Measurements from ENCODE around the gene MORC1.

Gene MORC1

DNA sequence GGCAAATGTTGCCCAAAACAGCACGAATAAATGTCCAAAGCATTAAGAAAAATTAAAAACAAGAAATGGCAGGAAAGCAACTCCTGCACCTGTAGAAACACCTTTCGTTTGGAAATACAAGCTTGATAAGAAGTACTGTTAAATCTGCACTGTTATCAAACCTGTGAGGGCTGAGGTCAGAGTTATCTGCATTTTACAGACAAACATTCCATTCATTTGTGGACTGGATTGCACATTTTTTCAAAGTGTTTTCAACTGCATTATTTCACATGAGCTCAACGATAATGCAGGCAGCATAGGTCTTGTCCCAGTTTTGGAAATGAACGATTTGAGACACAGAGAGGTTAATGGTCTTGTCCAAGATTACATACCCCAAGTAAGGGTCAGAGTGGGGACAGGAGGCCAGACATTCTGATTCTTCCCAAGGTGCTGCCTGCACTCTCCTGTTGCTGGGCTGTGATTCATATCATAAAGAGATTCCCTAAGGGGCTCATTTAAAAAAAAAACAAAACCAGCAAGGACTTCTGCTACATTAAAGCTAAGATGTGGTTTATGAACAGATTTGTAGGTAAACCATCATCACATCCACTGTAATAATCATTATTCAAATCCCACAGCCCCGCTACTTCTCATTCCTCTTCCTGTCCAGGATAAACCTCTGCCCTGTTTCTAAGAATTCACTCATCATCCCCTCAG, 177.2 kb downstream of the MORC1 start:
- TF ChIP-seq, protein P1, sequence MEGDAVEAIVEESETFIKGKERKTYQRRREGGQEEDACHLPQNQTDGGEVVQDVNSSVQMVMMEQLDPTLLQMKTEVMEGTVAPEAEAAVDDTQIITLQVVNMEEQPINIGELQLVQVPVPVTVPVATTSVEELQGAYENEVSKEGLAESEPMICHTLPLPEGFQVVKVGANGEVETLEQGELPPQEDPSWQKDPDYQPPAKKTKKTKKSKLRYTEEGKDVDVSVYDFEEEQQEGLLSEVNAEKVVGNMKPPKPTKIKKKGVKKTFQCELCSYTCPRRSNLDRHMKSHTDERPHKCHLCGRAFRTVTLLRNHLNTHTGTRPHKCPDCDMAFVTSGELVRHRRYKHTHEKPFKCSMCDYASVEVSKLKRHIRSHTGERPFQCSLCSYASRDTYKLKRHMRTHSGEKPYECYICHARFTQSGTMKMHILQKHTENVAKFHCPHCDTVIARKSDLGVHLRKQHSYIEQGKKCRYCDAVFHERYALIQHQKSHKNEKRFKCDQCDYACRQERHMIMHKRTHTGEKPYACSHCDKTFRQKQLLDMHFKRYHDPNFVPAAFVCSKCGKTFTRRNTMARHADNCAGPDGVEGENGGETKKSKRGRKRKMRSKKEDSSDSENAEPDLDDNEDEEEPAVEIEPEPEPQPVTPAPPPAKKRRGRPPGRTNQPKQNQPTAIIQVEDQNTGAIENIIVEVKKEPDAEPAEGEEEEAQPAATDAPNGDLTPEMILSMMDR (IDR thresholded peaks at IDR 0.05; ENCODE audit: extremely low read depth, insufficient read depth, missing control alignments): no peak
- in situ Hi-C loops (cut with MboI; ENCODE audit: low pct_unique_long_range_greater_than_20kb, low sequenced_read_pairs, unreplicated experiment): no loop called here
- no peak for DNase-seq (ENCODE audit: low spot score)

DNA sequence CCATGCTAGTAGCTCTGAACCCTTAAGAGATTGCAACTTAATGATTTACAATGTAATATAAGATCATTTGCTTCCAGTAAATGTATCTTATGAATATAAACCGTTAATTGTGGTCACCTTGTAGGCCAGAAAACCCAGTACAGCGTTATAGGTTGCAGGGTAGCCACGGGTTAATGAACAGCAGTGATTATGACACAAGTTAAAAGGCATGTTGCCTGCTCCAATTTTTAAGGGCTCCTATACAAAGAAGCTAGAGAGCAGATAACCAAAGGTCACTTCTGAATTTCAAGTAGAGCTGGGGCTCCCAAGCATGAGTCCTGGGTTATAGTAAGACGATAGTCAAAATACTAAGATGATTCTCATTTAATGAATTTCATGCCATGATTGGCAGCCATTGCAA, 177.8 kb downstream of the MORC1 start:
- TF ChIP-seq, protein P1 (IDR thresholded peaks at IDR 0.05; ENCODE audit: extremely low read depth, insufficient read depth, missing control alignments): no peak
- DNase-seq (ENCODE audit: low spot score): no peak
- in situ Hi-C loops (cut with MboI; ENCODE audit: low pct_unique_long_range_greater_than_20kb, low sequenced_read_pairs, unreplicated experiment): no loop called here

DNA sequence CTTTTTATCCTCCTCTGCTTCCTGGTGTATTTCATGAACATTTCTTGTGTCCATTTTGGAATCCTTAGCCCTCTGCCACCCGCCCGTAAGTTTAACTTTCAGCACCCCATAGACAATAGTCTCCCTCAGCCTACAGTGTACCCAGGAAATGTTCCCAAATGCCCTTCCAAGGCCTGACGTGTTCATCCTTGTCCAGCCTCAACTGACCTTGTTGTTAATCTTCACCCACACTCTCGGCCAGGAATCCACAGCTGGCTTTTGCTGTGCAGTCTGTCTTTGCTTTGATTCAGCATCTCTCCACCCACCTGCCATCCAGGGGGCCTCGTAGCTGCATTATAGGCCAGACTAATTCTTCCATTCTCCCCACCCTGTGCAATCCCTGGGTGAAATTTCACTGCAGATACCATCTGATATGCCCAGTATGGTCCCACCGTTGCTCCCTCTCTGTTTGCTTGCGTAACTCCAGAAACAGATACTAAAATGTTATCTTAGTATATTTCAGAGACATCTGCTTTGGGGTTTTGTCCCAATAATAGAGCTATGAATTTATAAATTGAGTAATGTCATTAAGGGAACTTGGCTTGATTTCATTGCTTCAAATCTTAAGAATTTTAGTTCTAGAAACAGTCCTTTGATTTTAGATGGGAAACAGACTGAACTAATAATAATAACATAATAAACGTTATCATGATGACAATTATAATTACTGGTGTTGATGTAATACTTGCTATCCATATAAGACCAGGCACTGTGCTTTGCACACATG, 180.8 kb downstream of the MORC1 start:
- TF ChIP-seq, protein P1 (IDR thresholded peaks at IDR 0.05; ENCODE audit: extremely low read depth, insufficient read depth, missing control alignments): no peak
- DNase-seq (ENCODE audit: low spot score): no peak
- in situ Hi-C loops (cut with MboI; ENCODE audit: low pct_unique_long_range_greater_than_20kb, low sequenced_read_pairs, unreplicated experiment): no loop called here

DNA sequence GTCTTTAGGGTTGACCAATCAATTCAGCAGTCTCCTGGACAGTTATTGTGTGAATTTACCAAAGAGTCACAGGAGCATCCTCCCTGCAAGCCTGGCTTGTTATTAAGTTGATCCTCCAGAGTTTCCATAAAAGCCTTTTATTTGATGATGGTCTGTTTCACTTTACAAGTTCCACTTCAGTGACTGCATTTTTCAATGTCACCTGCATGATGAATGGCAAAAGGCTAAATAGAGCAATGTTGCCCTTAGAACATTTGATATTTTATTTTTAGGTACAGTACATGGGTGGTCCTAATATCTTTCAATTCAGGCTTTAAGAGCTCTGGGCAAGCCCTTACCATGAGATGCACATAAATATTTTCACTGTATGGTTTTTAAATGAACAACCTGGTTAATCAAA, 186.9 kb downstream of the MORC1 start:
- TF ChIP-seq, protein P1 (IDR thresholded peaks at IDR 0.05; ENCODE audit: extremely low read depth, insufficient read depth, missing control alignments): no peak
- no peak for DNase-seq (ENCODE audit: low spot score)
- in situ Hi-C loops (cut with MboI; ENCODE audit: low pct_unique_long_range_greater_than_20kb, low sequenced_read_pairs, unreplicated experiment): no loop called here

DNA sequence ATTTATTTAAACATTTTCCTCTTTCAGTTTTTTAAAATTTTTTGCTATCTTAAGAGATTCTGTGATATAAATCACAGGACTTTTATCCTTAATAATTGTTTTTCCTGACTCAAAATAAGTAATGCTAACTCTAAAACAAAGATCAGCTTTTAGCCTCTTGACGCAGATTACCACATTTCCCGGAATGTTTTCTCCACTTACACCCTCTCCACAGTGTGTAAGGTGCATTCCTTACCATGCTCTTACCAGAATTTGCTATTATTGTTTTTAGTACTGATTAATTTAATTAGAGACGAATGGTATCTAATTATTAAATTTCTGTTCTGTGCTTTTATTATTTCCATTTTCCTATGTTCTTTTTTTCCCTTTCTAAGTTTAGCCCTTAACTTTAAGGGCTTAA, 199.1 kb downstream of the MORC1 start:
- in situ Hi-C loops (cut with MboI; ENCODE audit: low pct_unique_long_range_greater_than_20kb, low sequenced_read_pairs, unreplicated experiment): loop anchor here (10.0 to 25.0 kb wide), 2 partner anchors 254 to 407 kb away; partner anchors contain the start of gene MYH15
- no peak for DNase-seq (ENCODE audit: low spot score)
- TF ChIP-seq, protein P1 (IDR thresholded peaks at IDR 0.05; ENCODE audit: extremely low read depth, insufficient read depth, missing control alignments): no peak

DNA sequence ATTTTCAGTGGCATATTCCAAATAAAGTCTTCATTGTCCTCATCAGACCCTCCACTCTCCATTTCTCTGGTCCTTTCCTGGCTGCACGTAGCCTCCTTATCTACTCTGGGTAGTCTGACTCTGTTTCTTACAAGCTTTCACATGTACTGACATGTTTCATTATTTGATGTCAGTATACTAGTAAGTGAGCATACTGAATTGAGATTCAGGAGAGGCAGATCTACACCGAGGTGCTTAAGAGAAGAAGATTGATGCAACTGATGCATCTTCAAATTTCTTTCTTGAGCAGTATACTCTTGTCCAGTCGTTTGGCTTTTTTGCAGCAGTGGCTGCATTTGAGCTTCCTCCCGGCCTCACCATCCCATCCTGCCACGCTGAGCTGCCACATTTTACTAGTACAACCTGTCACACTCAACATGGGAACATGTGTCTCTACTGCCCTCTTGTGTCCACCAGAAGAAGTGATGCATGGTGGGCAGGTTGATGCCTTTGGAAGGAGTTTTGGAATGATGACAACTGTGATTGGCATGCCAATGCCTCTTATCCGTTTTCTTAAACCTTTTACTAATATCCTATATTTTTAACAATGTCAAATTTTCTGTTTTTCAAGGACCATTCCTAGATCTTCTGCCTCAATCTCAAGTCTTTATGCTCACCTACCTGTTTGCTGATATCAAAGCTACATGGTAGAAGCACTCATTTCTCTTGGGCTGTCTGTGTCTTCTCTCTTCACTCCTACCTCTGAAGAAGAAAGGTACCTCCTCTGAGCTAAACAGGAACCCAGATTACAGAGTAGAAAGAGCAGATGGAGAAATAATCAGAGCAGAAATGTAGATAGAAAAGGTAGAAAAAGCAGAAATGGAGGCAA, 202.9 kb downstream of the MORC1 start:
- TF ChIP-seq, protein P1 (IDR thresholded peaks at IDR 0.05; ENCODE audit: extremely low read depth, insufficient read depth, missing control alignments): peak; percentile 89
- in situ Hi-C loops (cut with MboI; ENCODE audit: low pct_unique_long_range_greater_than_20kb, low sequenced_read_pairs, unreplicated experiment): loop anchor here (10.0 to 25.0 kb wide), 2 partner anchors 250 to 403 kb away; partner anchors contain the start of gene MYH15
- peak; percentile 54 for DNase-seq (ENCODE audit: low spot score)

Measured in GM13977 (cell line).